ENCODE data around the gene TAOK3.

DNA sequence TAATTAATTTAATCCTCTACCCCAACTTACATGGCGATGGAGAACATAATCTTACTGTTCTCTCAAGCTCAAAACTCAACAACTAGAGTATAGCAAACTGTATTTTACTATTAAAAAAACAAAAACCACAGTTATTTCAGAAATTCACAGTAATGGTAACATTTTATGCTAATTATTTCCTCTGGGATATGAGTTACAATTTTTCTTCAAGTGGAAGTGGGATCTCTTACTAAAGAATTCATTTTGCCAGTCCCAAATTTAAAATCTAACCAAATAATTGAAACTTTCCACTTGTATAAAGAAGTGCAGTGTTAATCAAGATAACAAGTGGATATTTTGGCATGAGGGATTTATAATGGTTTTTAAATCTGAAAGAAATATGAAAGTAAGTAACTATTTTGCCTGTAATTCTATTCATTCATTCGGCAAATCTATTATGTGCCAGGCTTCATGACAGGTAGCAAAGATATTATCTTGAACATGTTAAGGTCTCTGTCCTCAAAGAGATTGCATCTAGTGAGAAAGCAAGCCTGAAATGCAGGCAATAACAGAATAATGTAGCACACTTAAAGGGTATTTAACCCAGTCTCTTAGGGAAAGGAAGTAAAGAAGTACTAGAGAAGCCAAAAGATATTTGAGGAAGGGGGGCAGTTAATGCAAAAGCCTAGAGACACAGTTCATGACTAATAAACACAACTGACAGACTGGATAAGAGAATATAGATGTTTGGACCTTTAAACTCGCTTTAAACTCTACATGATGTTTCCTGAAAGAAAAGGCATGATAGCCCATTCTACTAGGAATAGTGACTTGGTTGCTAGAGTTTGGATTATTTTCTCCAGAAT, 44.0 kb downstream of the TAOK3 start:
- TF ChIP-seq, protein P1, sequence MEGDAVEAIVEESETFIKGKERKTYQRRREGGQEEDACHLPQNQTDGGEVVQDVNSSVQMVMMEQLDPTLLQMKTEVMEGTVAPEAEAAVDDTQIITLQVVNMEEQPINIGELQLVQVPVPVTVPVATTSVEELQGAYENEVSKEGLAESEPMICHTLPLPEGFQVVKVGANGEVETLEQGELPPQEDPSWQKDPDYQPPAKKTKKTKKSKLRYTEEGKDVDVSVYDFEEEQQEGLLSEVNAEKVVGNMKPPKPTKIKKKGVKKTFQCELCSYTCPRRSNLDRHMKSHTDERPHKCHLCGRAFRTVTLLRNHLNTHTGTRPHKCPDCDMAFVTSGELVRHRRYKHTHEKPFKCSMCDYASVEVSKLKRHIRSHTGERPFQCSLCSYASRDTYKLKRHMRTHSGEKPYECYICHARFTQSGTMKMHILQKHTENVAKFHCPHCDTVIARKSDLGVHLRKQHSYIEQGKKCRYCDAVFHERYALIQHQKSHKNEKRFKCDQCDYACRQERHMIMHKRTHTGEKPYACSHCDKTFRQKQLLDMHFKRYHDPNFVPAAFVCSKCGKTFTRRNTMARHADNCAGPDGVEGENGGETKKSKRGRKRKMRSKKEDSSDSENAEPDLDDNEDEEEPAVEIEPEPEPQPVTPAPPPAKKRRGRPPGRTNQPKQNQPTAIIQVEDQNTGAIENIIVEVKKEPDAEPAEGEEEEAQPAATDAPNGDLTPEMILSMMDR (IDR thresholded peaks at IDR 0.05): no peak
- no peak for TF ChIP-seq POLR2A (IDR thresholded peaks at IDR 0.05)
